ENCODE measurements around the gene CD248. TPM values are rescaled to one million over a fixed set of nuclear protein-coding genes. Genes with fewer than 3 reads are reported as not detected.

Gene CD248
- total and polyA plus RNA-seq, 9 donors, result 4.9 to 47.9 (median 17.2) TPM

GRCh38 chr11:66266378-66267038 lies 50.3 kb downstream of the CD248 start:
- Histone ChIP-seq H3K4me3 (peak overlapping the region; percentile 73), H3K36me3 (no peaks in the 10 kb centered on the region), H3K4me1 (ENCODE audit: insufficient read depth) (peaks cover 3% of the 10 kb centered on the region), H3K27ac (peak overlapping the region; percentile 78 to 93), H3K27me3 (no peaks in the 10 kb centered on the region), H3K9me3 (no peaks in the 10 kb centered on the region)
- 67 to 73% (median 73%) methylated on average over 20 of the region's 20 CpGs for WGBS, 3 donors
- TF ChIP-seq POLR2A (IDR thresholded peaks at IDR 0.05), result no peak
- TF ChIP-seq CTCF (IDR thresholded peaks at IDR 0.05), result peak in 1 of 3 donors; percentile 5
- intact Hi-C loops (cut with DNase I), result no loop called here
- DNase-seq, result peak in 2 of 5 donors; percentile 61 to 65

GRCh38 chr11:66265531-66266377 lies 51.1 kb downstream of the CD248 start:
- peak in 2 of 5 donors; percentile 58 to 59 for DNase-seq
- intact Hi-C loops (cut with DNase I), result no loop called here
- WGBS, 3 donors, result 85 to 91% (median 90%) methylated on average over 26 of the region's 26 CpGs
- Histone ChIP-seq H3K27ac (no peak overlapping the region), H3K4me1 (ENCODE audit: insufficient read depth) (peaks cover 3% of the 10 kb centered on the region), H3K36me3 (no peaks in the 10 kb centered on the region), H3K27me3 (no peaks in the 10 kb centered on the region), H3K9me3 (no peaks in the 10 kb centered on the region), H3K4me3 (no peak overlapping the region)
- TF ChIP-seq EP300 (IDR thresholded peaks at IDR 0.05) (no peak), POLR2A (IDR thresholded peaks at IDR 0.05) (no peak), CTCF (IDR thresholded peaks at IDR 0.05) (no peak)

GRCh38 chr11:66264914-66265313 lies 51.9 kb downstream of the CD248 start:
- Histone ChIP-seq H3K4me1 (ENCODE audit: insufficient read depth) (peaks cover 3% of the 10 kb centered on the region), H3K9me3 (no peaks in the 10 kb centered on the region), H3K4me3 (no peak overlapping the region), H3K36me3 (no peaks in the 10 kb centered on the region), H3K27me3 (no peaks in the 10 kb centered on the region), H3K27ac (no peak overlapping the region)
- peak in 2 of 5 donors; percentile 52 to 54 for DNase-seq
- intact Hi-C loops (cut with DNase I), result no loop called here
- TF ChIP-seq POLR2A (IDR thresholded peaks at IDR 0.05) (no peak), CTCF (IDR thresholded peaks at IDR 0.05) (no peak), EP300 (IDR thresholded peaks at IDR 0.05) (no peak)
- WGBS, 3 donors, result 64 to 74% (median 65%) methylated on average over 12 of the region's 12 CpGs

Other genes with a start within 250 kb of the CD248 start
- 10 to 100 TPM; 22.4 to 83.9 (median 73.9) TPM for gene PACS1, start 246.8 kb downstream of the CD248 start, total RNA-seq
- gene PACS1, start 246.8 kb downstream of the CD248 start, polyA plus RNA-seq, result 10 to 100 TPM; 31.3 to 92.9 TPM
- 10 to 100 TPM; 15.7 to 47.8 (median 38.8) TPM for gene KLC2, start 59.3 kb downstream of the CD248 start, total RNA-seq
- 10 to 100 TPM in 1 of 2 donors, 1 to 10 TPM in 1; 4.6 to 19.4 TPM for gene KLC2, start 59.3 kb downstream of the CD248 start, polyA plus RNA-seq
- 100 to 1,000 TPM in 5 of 7 donors, 10 to 100 TPM in 2; 54.6 to 140 (median 119) TPM for gene RAB1B, start 48.4 kb downstream of the CD248 start, total RNA-seq
- gene RAB1B, start 48.4 kb downstream of the CD248 start, polyA plus RNA-seq, result 100 to 1,000 TPM in 1 of 2 donors, 10 to 100 TPM in 1; 57.1 to 132 TPM
- 1 to 10 TPM in 2 of 7 donors, under 1 TPM in 4, not detected in 1; 0.33 to 2.5 (median 0.85) TPM for gene CNIH2, start 38.9 kb downstream of the CD248 start, total RNA-seq
- under 1 TPM; 0.36 to 0.48 TPM for gene CNIH2, start 38.9 kb downstream of the CD248 start, polyA plus RNA-seq
- gene YIF1A, start 27.9 kb downstream of the CD248 start, total RNA-seq, result 10 to 100 TPM; 43.8 to 91.0 (median 67.5) TPM
- gene YIF1A, start 27.9 kb downstream of the CD248 start, polyA plus RNA-seq, result 10 to 100 TPM; 39.3 to 63.9 TPM
- gene TMEM151A, start 25.1 kb downstream of the CD248 start, total RNA-seq, result 10 to 100 TPM in 1 of 7 donors, under 1 TPM in 3, not detected in 3; 0.20 to 10.8 (median 0.60) TPM
- under 1 TPM in 1 of 2 donors, not detected in 1; 0.15 TPM for gene TMEM151A, start 25.1 kb downstream of the CD248 start, polyA plus RNA-seq
- gene RIN1, start 19.4 kb upstream of the CD248 start, total RNA-seq, result 1 to 10 TPM; 1.8 to 9.5 (median 6.3) TPM
- gene RIN1, start 19.4 kb upstream of the CD248 start, polyA plus RNA-seq, result 1 to 10 TPM in 1 of 2 donors, under 1 TPM in 1; 0.52 to 3.5 TPM
- gene BRMS1, start 28.1 kb upstream of the CD248 start, total RNA-seq, result 10 to 100 TPM; 19.9 to 32.2 (median 23.4) TPM
- gene BRMS1, start 28.1 kb upstream of the CD248 start, polyA plus RNA-seq, result 10 to 100 TPM; 17.5 to 31.0 TPM
- 10 to 100 TPM; 30.7 to 44.9 (median 37.8) TPM for gene B4GAT1, start 30.6 kb upstream of the CD248 start, total RNA-seq
- gene B4GAT1, start 30.6 kb upstream of the CD248 start, polyA plus RNA-seq, result 10 to 100 TPM; 53.2 to 54.2 TPM
- gene SLC29A2, start 54.7 kb upstream of the CD248 start, total RNA-seq, result 1 to 10 TPM in 4 of 7 donors, under 1 TPM in 3; 0.48 to 3.1 (median 1.3) TPM
- under 1 TPM; 0.70 to 0.71 TPM for gene SLC29A2, start 54.7 kb upstream of the CD248 start, polyA plus RNA-seq
- gene NPAS4, start 104.0 kb upstream of the CD248 start, total RNA-seq, result 1 to 10 TPM in 1 of 7 donors, under 1 TPM in 4, not detected in 2; 0.07 to 3.3 (median 0.36) TPM
- gene NPAS4, start 104.0 kb upstream of the CD248 start, polyA plus RNA-seq, result under 1 TPM; 0.11 to 0.25 TPM
- gene MRPL11, start 121.8 kb upstream of the CD248 start, total RNA-seq, result 10 to 100 TPM; 30.9 to 53.5 (median 44.1) TPM
- 10 to 100 TPM; 38.9 to 41.4 TPM for gene MRPL11, start 121.8 kb upstream of the CD248 start, polyA plus RNA-seq
- gene PELI3, start 149.9 kb upstream of the CD248 start, total RNA-seq, result 10 to 100 TPM; 13.9 to 29.6 (median 21.7) TPM
- gene PELI3, start 149.9 kb upstream of the CD248 start, polyA plus RNA-seq, result 10 to 100 TPM in 1 of 2 donors, 1 to 10 TPM in 1; 7.6 to 18.5 TPM
- gene DPP3, start 163.4 kb upstream of the CD248 start, total RNA-seq, result 10 to 100 TPM in 5 of 7 donors, 1 to 10 TPM in 2; 6.5 to 19.3 (median 13.1) TPM
- gene DPP3, start 163.4 kb upstream of the CD248 start, polyA plus RNA-seq, result 1 to 10 TPM; 8.2 TPM
- 10 to 100 TPM; 54.7 to 78.3 (median 69.1) TPM for gene BBS1, start 193.6 kb upstream of the CD248 start, total RNA-seq
- gene BBS1, start 193.6 kb upstream of the CD248 start, polyA plus RNA-seq, result 10 to 100 TPM; 33.8 to 41.6 TPM
- gene ZDHHC24, start 229.0 kb upstream of the CD248 start, total RNA-seq, result 10 to 100 TPM in 2 of 7 donors, 1 to 10 TPM in 5; 5.1 to 14.5 (median 8.9) TPM
- gene ZDHHC24, start 229.0 kb upstream of the CD248 start, polyA plus RNA-seq, result 1 to 10 TPM; 6.3 to 9.1 TPM
- gene ACTN3, start 229.9 kb upstream of the CD248 start, total RNA-seq, result under 1 TPM in 5 of 7 donors, not detected in 2; 0.11 to 0.28 (median 0.25) TPM
- under 1 TPM in 1 of 2 donors, not detected in 1; 0.22 TPM for gene ACTN3, start 229.9 kb upstream of the CD248 start, polyA plus RNA-seq